Prostate gland (tissue), 2 donors: ENCODE measurements around the gene KLHL29. TPM values are rescaled to one million over a fixed set of nuclear protein-coding genes. Genes with fewer than 3 reads are reported as not detected.
A peak's percentile ranks its signal among the peaks of the same experiment; 100 is the strongest.

Experiments used
- DNase-seq: peaks from one replicate; pipeline ENCODE4 v3.0.0-alpha.2; 2019; ENCODE audit warnings: low spot score
- H3K27ac ChIP-seq, 2 donors: fragments of 200-600 bp; sonication (generic); 2 replicates each; pipeline ENCODE4 v1.5.1; 2017 to 2019
- H3K27me3 ChIP-seq: fragments of 200-600 bp; sonication (generic); replicated peaks from 2 replicates; pipeline ENCODE4 v1.5.1; 2019; ENCODE audit not compliant: insufficient read depth
- H3K36me3 ChIP-seq, 2 donors: fragments of 200-600 bp; sonication (generic); 1 replicate in 1 of 2; 2 replicates in 1 of 2; pipeline versions ENCODE4 v1.5.1 to v1.8.1; 2017 to 2019
- H3K4me1 ChIP-seq: fragments of 200-600 bp; sonication (generic); replicated peaks from 2 replicates; pipeline ENCODE4 v1.5.1; 2019
- H3K4me3 ChIP-seq, 2 donors: fragments of 200-600 bp; sonication (generic); 2 replicates each; pipeline ENCODE4 v1.5.1; 2017 to 2019
- H3K9me3 ChIP-seq: fragments of 200-600 bp; sonication (generic); 2 replicates; pipeline ENCODE4 v1.5.1; 2017
- CTCF ChIP-seq, 4 experiments: fragments of 200-600 bp in 2 of 4; fragments of 450-650 bp in 2 of 4; sonication (generic) in 2 of 4; IDR thresholded peaks; 1 replicate in 3 of 4; 2 replicates in 1 of 4; pipeline ENCODE4 v1.5.1; 2016 to 2019; ENCODE audit warnings: antibody characterized with exemption in 4 of 4, mild to moderate bottlenecking in 2 of 4, moderate library complexity in 2 of 4
- POLR2A ChIP-seq: fragments of 450-650 bp; IDR thresholded peaks from one replicate; pipeline ENCODE4 v1.6.1; 2016; ENCODE audit warnings: antibody characterized with exemption, mild to moderate bottlenecking
- POLR2AphosphoS5 ChIP-seq: sonication (generic); formaldehyde crosslinking; IDR thresholded peaks from one replicate; pipeline ENCODE4 v1.6.1; 2017; ENCODE audit warnings: antibody characterized with exemption
- WGBS: methylation state at CpG from one replicate; pipeline ENCODE4 v1.1.5; 2018; 5-methylcytosine and 5-hydroxymethylcytosine counted together
- intact Hi-C: fragments of 100-400 bp; cut with DNase I; formaldehyde crosslinking; loops from one replicate; pipeline ENCODE4 v1.14.2; 2022
- total RNA-seq, 2 donors: library from RNA; depleted of rRNA; stranded (reverse); fragments of >200 nt; gene quantifications; one replicate each; pipeline ENCODE4 v1.1.0, GENCODE V29; 2016

KLHL29 gene
- total RNA-seq, 2 donors from 2014 or later = 23.3 to 24.8 TPM

GRCh38 chr2:23542230-23542789 lies 157.3 kb downstream of the KLHL29 start:
- H3K9me3 ChIP-seq = no peaks in the 10 kb centered on the region
- TF ChIP-seq CTCF (IDR thresholded peaks at IDR 0.05) = no peak
- TF ChIP-seq POLR2AphosphoS5 = no peak
- no peak for TF ChIP-seq POLR2A
- H3K36me3 ChIP-seq = no peaks in the 10 kb centered on the region
- no peak for DNase-seq
- H3K4me3 ChIP-seq = no peak overlapping the region
- no peaks in the 10 kb centered on the region for H3K4me1 ChIP-seq
- intact Hi-C loops = no loop called here
- peak overlapping the region in 1 of 2 donors; percentile 33 for H3K27ac ChIP-seq
- 76% methylated on average over 6 of the region's 6 CpGs for WGBS
- no peaks in the 10 kb centered on the region for H3K27me3 ChIP-seq

GRCh38 chr2:23543302-23543701 lies 158.3 kb downstream of the KLHL29 start:
- no peak for DNase-seq
- Histone ChIP-seq H3K9me3 (no peaks in the 10 kb centered on the region), H3K27me3 (no peaks in the 10 kb centered on the region), H3K27ac (no peak overlapping the region), H3K4me1 (no peaks in the 10 kb centered on the region), H3K4me3 (no peak overlapping the region), H3K36me3 (no peaks in the 10 kb centered on the region)
- 81% methylated on average over 10 of the region's 10 CpGs for WGBS
- TF ChIP-seq POLR2AphosphoS5 (no peak), CTCF (IDR thresholded peaks at IDR 0.05) (no peak), POLR2A (no peak)
- intact Hi-C loops = no loop called here

- 77% methylated on average over 9 of the region's 9 CpGs for WGBS
- no peak for DNase-seq
- intact Hi-C loops = no loop called here
- Histone ChIP-seq H3K27ac (no peak overlapping the region), H3K9me3 (no peaks in the 10 kb centered on the region), H3K36me3 (no peaks in the 10 kb centered on the region), H3K4me3 (no peak overlapping the region), H3K4me1 (no peaks in the 10 kb centered on the region), H3K27me3 (no peaks in the 10 kb centered on the region)
- TF ChIP-seq CTCF (IDR thresholded peaks at IDR 0.05) (no peak), POLR2AphosphoS5 (no peak), POLR2A (no peak)
Observed at GRCh38 chr2:23543728-23544127, 158.7 kb downstream of the KLHL29 start.

DNA sequence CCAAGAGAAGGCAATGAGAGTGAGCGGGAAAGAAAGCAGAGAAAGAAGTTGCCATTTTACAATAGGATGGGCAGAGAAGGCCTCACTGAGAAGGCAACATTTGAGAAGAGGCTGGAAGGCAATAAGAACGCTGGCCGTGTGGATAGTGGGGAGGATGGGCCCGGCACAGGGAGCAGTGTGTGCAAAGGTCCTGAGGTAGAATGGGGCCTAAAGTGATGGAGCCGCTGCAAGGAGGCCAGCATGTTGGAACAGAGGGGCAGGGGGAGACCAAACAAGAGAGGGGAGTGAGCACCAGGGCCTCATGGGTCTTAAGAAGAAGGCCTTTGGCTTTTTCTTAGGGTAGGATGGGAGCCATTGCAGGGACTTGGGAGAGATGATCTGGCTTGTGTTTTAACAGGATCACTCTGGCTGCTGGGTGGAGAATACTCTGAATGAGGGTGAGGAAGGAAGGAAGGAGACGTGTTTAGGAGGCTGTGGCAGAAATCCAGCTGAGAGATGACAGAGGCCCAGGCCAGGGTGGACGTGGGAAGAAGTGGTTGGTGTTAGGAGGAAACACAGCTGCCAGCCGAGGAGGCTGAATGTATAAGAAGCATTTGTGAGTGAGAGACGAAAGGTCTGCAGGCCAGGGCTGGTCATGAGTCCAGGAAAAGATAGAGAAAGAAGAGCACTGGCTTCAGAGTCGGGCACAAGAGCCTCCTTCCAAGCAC lies 159.8 kb downstream of the KLHL29 start:
- TF ChIP-seq CTCF (IDR thresholded peaks at IDR 0.05) (no peak), POLR2A (no peak), POLR2AphosphoS5 (no peak)
- intact Hi-C loops = no loop called here
- no peaks in the 10 kb centered on the region for H3K36me3 ChIP-seq
- H3K4me3 ChIP-seq = no peak overlapping the region
- H3K4me1 ChIP-seq = no peaks in the 10 kb centered on the region
- 68% methylated on average over 10 of the region's 10 CpGs for WGBS
- DNase-seq = no peak
- H3K27me3 ChIP-seq = no peaks in the 10 kb centered on the region
- no peaks in the 10 kb centered on the region for H3K9me3 ChIP-seq
- H3K27ac ChIP-seq = no peak overlapping the region

DNA sequence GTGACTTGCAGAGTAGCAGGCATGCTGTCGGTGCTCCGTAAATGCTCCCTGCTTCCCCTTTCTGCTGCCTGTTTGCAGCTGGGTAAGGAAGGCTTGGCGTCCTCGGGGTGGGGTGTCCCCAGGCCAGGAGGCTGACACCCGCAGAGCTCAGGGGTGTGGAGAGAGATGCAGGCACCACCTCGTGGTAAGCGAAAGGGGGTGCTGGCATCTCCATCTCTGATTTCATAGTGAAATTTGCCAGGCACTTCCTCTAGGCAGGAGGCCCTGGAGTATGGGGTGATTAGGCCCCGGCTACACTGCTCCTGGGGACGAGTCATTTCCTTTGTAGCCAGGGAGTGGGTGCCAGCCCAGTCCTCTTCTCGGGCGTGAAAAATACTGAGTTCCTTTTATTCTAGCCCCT lies 160.4 kb downstream of the KLHL29 start:
- H3K27me3 ChIP-seq = no peaks in the 10 kb centered on the region
- H3K9me3 ChIP-seq = no peaks in the 10 kb centered on the region
- 69% methylated on average over 11 of the region's 11 CpGs for WGBS
- intact Hi-C loops = no loop called here
- no peak overlapping the region for H3K27ac ChIP-seq
- no peak overlapping the region for H3K4me3 ChIP-seq
- no peak for DNase-seq
- no peaks in the 10 kb centered on the region for H3K4me1 ChIP-seq
- no peaks in the 10 kb centered on the region for H3K36me3 ChIP-seq
- TF ChIP-seq POLR2A = no peak
- no peak for TF ChIP-seq CTCF (IDR thresholded peaks at IDR 0.05)
- no peak for TF ChIP-seq POLR2AphosphoS5
